Adrenal gland (tissue), 12 donors: ENCODE results near the gene SLC9A6. TPM values are rescaled to one million over a fixed set of nuclear protein-coding genes. Genes with fewer than 3 reads are reported as not detected.
"Not testable (repeated sequence)": the region's sequence is repeated elsewhere in the genome, so short reads cannot be mapped to it uniquely, and the experiment has no call there.

Experiments
- DNase-seq, 7 donors: peaks; one replicate each; pipeline ENCODE4 v3.0.0-alpha.2; 2019 to 2020
- H3K27ac ChIP-seq, 5 donors: fragments of 200-600 bp; sonication (generic) in 4 of 5; 1 replicate in 3 of 5; 2 replicates in 2 of 5; pipeline versions ENCODE4 v1.5.1 to v1.8.0; 2016 to 2020; ENCODE audit warnings: mild to moderate bottlenecking in 1 of 5
- H3K27me3 ChIP-seq: fragments of 200-600 bp; 2 replicates; pipeline ENCODE4 v1.8.0; 2021
- H3K36me3 ChIP-seq, 2 donors: fragments of 200-600 bp; replicated peaks in 1 of 2; 1 replicate in 1 of 2; 2 replicates in 1 of 2; pipeline versions ENCODE4 v1.5.1 to v1.8.0; 2018 to 2022
- H3K4me1 ChIP-seq, 2 donors: fragments of 200-600 bp; replicated peaks in 1 of 2; 1 replicate in 1 of 2; 2 replicates in 1 of 2; pipeline versions ENCODE4 v1.5.1 to v1.8.0; 2018 to 2021
- H3K4me3 ChIP-seq, 4 donors: fragments of 200-600 bp; sonication (generic) in 3 of 4; one replicate each; pipeline ENCODE4 v1.5.1; 2016 to 2018
- H3K9me3 ChIP-seq, 3 donors: fragments of 200-600 bp; sonication (generic) in 1 of 3; replicated peaks in 1 of 3; 1 replicate in 2 of 3; 2 replicates in 1 of 3; pipeline versions ENCODE4 v1.5.1 to v1.8.0; 2016 to 2021
- CTCF ChIP-seq, 6 experiments: fragments of 450-650 bp in 4 of 6; fragments of 200-600 bp in 2 of 6; sonication (generic) in 1 of 6; IDR thresholded peaks; 1 replicate in 5 of 6; 2 replicates in 1 of 6; pipeline versions ENCODE4 v1.5.1 to v1.8.0; 2016 to 2021; ENCODE audit warnings: antibody characterized with exemption in 6 of 6, mild to moderate bottlenecking in 2 of 6, moderate library complexity in 1 of 6
- POLR2A ChIP-seq, 2 donors: fragments of 450-650 bp; IDR thresholded peaks; one replicate each; pipeline ENCODE4 v1.6.1; 2017; ENCODE audit warnings: antibody characterized with exemption in 2 of 2, mild to moderate bottlenecking in 2 of 2, moderate library complexity in 1 of 2
- WGBS, 4 donors: extraction: QIAGEN DNeasy Blood & Tissue Kit in 2 of 4; methylation state at CpG; one replicate each; pipeline versions ENCODE4 v1.1.5 to v1.1.7; 2013 to 2017; 5-methylcytosine and 5-hydroxymethylcytosine counted together
- intact Hi-C, 2 donors: fragments of 100-400 bp; cut with DNase I; formaldehyde crosslinking; loops; one replicate each; pipeline versions ENCODE4 v1.14.1 to v1.15.0; 2022 to 2023
- polyA plus RNA-seq, 3 donors: library from polyadenylated mRNA; stranded (reverse); fragments of 200-250 nt in 2 of 3; fragments of 350-450 nt in 1 of 3; fragmentation: Illumina TruSeq in 1 of 3; extraction: RNeasy Lipid Tissue Mini Kit (QIAGEN cat#74804) in 1 of 3; gene quantifications; one replicate each; pipeline ENCODE4 v1.2.3, GENCODE V29; 2013 to 2014
- total RNA-seq, 9 donors: library from RNA; depleted of rRNA in 4 of 9; stranded (reverse); fragments of >200 nt in 4 of 9; fragments of 120-200 nt in 1 of 9; fragmentation: NEBNext Ultra II Directional in 1 of 9; extraction: Animal tissue kit (Norgen Biotek cat#: 25700) in 1 of 9; gene quantifications; one replicate each; pipeline versions ENCODE4 v1.1.0 to v1.2.4, GENCODE V29; 2013 to 2023
- donor health status: healthy with polysubstance abuse.
- donor health status: Bipolar disorder and iron deficiency.
- donor health status: DM: yes; HTN: yes; CAD: no.
- donor health status: DM: no; HTN: no; CAD: no.
- donor health status: DM: no; HTN: no; CAD: no.
- donor health status: DM: yes; HTN: yes; CAD: no.

Gene SLC9A6
- total and polyA plus RNA-seq, 12 donors, result 10.0 to 36.2 (median 16.3) TPM

GRCh38 chrX:136047016-136047642 is 61.9 kb downstream of the SLC9A6 start:
- H3K4me3 ChIP-seq, result no peak overlapping the region
- H3K9me3 ChIP-seq, result no peaks in the 10 kb centered on the region
- H3K27ac ChIP-seq, result no peak overlapping the region
- intact Hi-C loops, result no loop called here
- no peaks in the 10 kb centered on the region for H3K27me3 ChIP-seq
- no peaks in the 10 kb centered on the region for H3K4me1 ChIP-seq
- no peak for DNase-seq
- WGBS, 4 donors, result 49 to 90% (median 71%) methylated on average over 2 of the region's 2 CpGs
- TF ChIP-seq CTCF (IDR thresholded peaks at IDR 0.05) (no peak), POLR2A (IDR thresholded peaks at IDR 0.05) (no peak)
- no peaks in the 10 kb centered on the region for H3K36me3 ChIP-seq

GRCh38 chrX:136047969-136048368 is 62.7 kb downstream of the SLC9A6 start:
- Histone ChIP-seq H3K4me3 (no peak overlapping the region), H3K9me3 (no peaks in the 10 kb centered on the region), H3K27me3 (no peaks in the 10 kb centered on the region), H3K27ac (no peak overlapping the region), H3K4me1 (no peaks in the 10 kb centered on the region), H3K36me3 (no peaks in the 10 kb centered on the region)
- WGBS, 4 donors, result 73 to 100% (median 82%) methylated on average over 1 to 4 of the region's 4 CpGs
- no peak for DNase-seq
- intact Hi-C loops, result no loop called here
- no peak for TF ChIP-seq POLR2A (IDR thresholded peaks at IDR 0.05)
- no peak for TF ChIP-seq CTCF (IDR thresholded peaks at IDR 0.05)

GRCh38 chrX:136048446-136048845 is 63.2 kb downstream of the SLC9A6 start:
- Histone ChIP-seq H3K36me3 (no peaks in the 10 kb centered on the region), H3K9me3 (no peaks in the 10 kb centered on the region), H3K27ac (no peak overlapping the region), H3K4me1 (no peaks in the 10 kb centered on the region), H3K27me3 (no peaks in the 10 kb centered on the region), H3K4me3 (no peak overlapping the region)
- 94 to 100% (median 98%) methylated on average over 1 of the region's 1 CpG for WGBS, 4 donors
- DNase-seq, result no peak
- intact Hi-C loops, result no loop called here
- TF ChIP-seq POLR2A (IDR thresholded peaks at IDR 0.05), result no peak
- TF ChIP-seq CTCF (IDR thresholded peaks at IDR 0.05), result no peak

GRCh38 chrX:136049608-136050007 is 64.4 kb downstream of the SLC9A6 start:
- no peak for TF ChIP-seq CTCF (IDR thresholded peaks at IDR 0.05)
- no peak for TF ChIP-seq POLR2A (IDR thresholded peaks at IDR 0.05)
- no peaks in the 10 kb centered on the region for H3K4me1 ChIP-seq
- no peaks in the 10 kb centered on the region for H3K27me3 ChIP-seq
- no peaks in the 10 kb centered on the region for H3K36me3 ChIP-seq
- no peaks in the 10 kb centered on the region for H3K9me3 ChIP-seq
- no peak overlapping the region for H3K4me3 ChIP-seq
- H3K27ac ChIP-seq, result no peak overlapping the region
- no peak for DNase-seq
- WGBS, 4 donors, result 59 to 80% (median 70%) methylated on average over 3 of the region's 3 CpGs
- intact Hi-C loops, result no loop called here

- H3K4me3 ChIP-seq, DNase-seq, H3K9me3 ChIP-seq, H3K27ac ChIP-seq, intact Hi-C loops, H3K27me3 ChIP-seq, H3K4me1 ChIP-seq, H3K36me3 ChIP-seq: not testable (repeated sequence)
- WGBS, 4 donors, result 73 to 90% (median 81%) methylated on average over 5 to 9 of the region's 9 CpGs
Observed at GRCh38 chrX:136050875-136051274, 65.6 kb downstream of the SLC9A6 start.
